Measurements from ENCODE around the gene CHD2.

Gene CHD2

DNA sequence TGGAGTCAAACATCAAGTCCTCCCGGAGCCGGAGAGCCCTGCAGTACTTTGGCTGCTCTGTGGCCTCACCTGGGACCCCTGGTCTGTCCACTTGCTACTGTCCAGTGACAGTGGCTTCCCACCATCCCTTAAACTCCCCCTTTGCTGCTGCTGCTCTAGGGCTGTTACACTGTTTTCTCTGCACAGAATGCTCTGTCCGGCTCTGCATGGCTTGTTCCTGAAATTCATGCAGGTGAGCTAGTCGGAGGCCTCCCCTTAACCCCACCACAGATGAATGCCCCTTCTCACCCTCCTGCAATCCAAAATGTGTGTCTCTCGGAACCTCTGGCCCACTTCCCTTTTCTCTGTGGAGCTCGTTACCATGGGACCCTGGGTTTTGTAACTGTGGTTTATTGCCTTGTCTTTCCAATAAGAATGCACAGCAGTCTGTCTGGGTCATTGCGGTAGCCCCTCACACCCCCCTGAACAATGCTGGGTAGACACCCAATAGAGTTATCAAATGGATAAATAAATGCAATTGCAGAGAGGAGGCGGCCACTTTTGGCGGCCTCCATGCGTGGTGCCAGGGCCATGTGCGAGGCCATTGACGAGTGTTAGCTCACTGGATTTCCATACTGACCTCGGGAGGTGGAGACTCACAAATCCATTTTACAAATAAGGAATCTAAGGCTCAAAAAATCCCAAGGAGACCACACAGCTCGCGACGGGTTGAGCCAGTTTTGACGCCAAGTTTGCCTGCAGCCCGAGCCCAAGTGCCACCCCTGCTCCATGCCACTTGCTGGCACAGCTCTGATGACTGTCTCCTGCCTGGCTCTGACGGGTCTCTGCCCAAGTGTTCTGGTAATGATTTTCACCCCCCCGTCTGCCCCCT, 140.4 kb downstream of the CHD2 start:
- Histone ChIP-seq H3K36me3 (ENCODE audit: insufficient read depth, low read length) (peaks cover 21% of the 10 kb centered on the region), H3K4me1 (ENCODE audit: insufficient read depth, low read length) (no peaks in the 10 kb centered on the region), H3K4me3 (ENCODE audit: low read depth in 1 of 2, low read length in 2 of 2) (no peak overlapping the region), H3K79me2 (ENCODE audit: insufficient read depth, low read length) (no peaks in the 10 kb centered on the region), H3K27me3 (ENCODE audit: insufficient read depth, low read length, poor library complexity) (no peaks in the 10 kb centered on the region), H3K9ac (ENCODE audit: low read depth, low read length) (no peak overlapping the region), H4K20me1 (ENCODE audit: insufficient read depth, low read length) (no peaks in the 10 kb centered on the region), H3K9me3 (ENCODE audit: insufficient read depth, low read length, severe bottlenecking) (no peaks in the 10 kb centered on the region), H3K27ac (ENCODE audit: low read length) (no peak overlapping the region), H3K4me2 (ENCODE audit: insufficient read depth, low read length) (no peak overlapping the region), H2AFZ (ENCODE audit: low read depth, low read length) (no peak overlapping the region)
- DNase-seq (no peak), ATAC-seq (ENCODE audit: insufficient read depth, low read depth) (no peak)
- TF ChIP-seq, protein P1, sequence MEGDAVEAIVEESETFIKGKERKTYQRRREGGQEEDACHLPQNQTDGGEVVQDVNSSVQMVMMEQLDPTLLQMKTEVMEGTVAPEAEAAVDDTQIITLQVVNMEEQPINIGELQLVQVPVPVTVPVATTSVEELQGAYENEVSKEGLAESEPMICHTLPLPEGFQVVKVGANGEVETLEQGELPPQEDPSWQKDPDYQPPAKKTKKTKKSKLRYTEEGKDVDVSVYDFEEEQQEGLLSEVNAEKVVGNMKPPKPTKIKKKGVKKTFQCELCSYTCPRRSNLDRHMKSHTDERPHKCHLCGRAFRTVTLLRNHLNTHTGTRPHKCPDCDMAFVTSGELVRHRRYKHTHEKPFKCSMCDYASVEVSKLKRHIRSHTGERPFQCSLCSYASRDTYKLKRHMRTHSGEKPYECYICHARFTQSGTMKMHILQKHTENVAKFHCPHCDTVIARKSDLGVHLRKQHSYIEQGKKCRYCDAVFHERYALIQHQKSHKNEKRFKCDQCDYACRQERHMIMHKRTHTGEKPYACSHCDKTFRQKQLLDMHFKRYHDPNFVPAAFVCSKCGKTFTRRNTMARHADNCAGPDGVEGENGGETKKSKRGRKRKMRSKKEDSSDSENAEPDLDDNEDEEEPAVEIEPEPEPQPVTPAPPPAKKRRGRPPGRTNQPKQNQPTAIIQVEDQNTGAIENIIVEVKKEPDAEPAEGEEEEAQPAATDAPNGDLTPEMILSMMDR (IDR thresholded peaks at IDR 0.05; ENCODE audit: borderline replicate concordance, extremely low read depth, low read length, poor library complexity, severe bottlenecking), result no peak
- TF ChIP-seq EZH2 (IDR thresholded peaks at IDR 0.05; ENCODE audit: borderline replicate concordance, low read depth, low read length, severe bottlenecking), result no peak

DNA sequence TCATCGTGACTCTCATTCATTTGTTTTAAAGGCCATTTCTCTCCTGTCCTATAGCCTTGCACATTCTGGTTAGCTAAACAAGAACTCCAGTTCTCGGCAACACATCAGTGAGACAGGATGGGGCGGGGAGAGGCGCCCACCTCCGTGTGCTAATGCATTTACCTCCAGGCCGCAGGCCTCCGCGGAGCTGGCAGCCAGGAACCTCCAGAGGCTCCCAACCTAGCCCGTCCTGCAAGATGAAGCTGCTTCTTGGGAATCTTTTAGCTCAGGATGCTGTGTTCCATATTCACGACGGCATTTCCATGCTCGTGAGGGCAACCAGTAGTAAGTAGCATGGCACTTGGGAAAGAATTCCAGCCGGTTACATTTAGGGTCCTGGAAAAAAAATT, 141.0 kb downstream of the CHD2 start:
- H3K4me3 ChIP-seq (ENCODE audit: low read depth in 1 of 2, low read length in 2 of 2), result no peak overlapping the region
- TF ChIP-seq, protein P1 (IDR thresholded peaks at IDR 0.05; ENCODE audit: borderline replicate concordance, extremely low read depth, low read length, poor library complexity, severe bottlenecking), result no peak
- TF ChIP-seq EZH2 (IDR thresholded peaks at IDR 0.05; ENCODE audit: borderline replicate concordance, low read depth, low read length, severe bottlenecking), result no peak
- no peaks in the 10 kb centered on the region for H4K20me1 ChIP-seq (ENCODE audit: insufficient read depth, low read length)
- H3K9me3 ChIP-seq (ENCODE audit: insufficient read depth, low read length, severe bottlenecking), result peaks cover 2% of the 10 kb centered on the region
- peaks cover 28% of the 10 kb centered on the region for H3K36me3 ChIP-seq (ENCODE audit: insufficient read depth, low read length)
- no peaks in the 10 kb centered on the region for H3K27me3 ChIP-seq (ENCODE audit: insufficient read depth, low read length, poor library complexity)
- H3K4me1 ChIP-seq (ENCODE audit: insufficient read depth, low read length), result no peaks in the 10 kb centered on the region
- ATAC-seq (ENCODE audit: insufficient read depth, low read depth) (no peak), DNase-seq (no peak)
- H2AFZ ChIP-seq (ENCODE audit: low read depth, low read length), result no peak overlapping the region
- no peaks in the 10 kb centered on the region for H3K79me2 ChIP-seq (ENCODE audit: insufficient read depth, low read length)
- no peak overlapping the region for H3K4me2 ChIP-seq (ENCODE audit: insufficient read depth, low read length)
- no peak overlapping the region for H3K9ac ChIP-seq (ENCODE audit: low read depth, low read length)
- no peak overlapping the region for H3K27ac ChIP-seq (ENCODE audit: low read length)

DNA sequence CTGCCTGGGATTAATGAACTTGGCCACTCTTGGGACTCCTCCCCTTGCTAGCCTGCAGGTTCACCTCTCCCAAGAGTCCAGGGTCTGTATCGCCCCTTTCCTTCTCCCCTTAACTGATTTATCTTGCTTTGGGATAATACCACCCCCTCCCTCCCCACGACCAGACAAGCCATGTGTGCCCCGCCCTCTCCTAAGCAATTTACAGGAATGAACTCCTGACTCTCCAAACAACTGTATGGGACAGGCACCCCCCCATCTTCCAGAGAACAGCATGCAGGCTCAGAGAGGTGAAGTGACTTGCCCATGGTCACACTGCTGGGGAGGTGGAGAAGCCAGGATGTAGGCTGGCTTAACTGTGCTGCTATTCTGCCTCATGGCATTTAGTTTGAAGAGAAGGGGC, 142.1 kb downstream of the CHD2 start:
- peaks cover 38% of the 10 kb centered on the region for H3K36me3 ChIP-seq (ENCODE audit: insufficient read depth, low read length)
- H3K27me3 ChIP-seq (ENCODE audit: insufficient read depth, low read length, poor library complexity), result no peaks in the 10 kb centered on the region
- no peak overlapping the region for H3K4me3 ChIP-seq (ENCODE audit: low read depth in 1 of 2, low read length in 2 of 2)
- H2AFZ ChIP-seq (ENCODE audit: low read depth, low read length), result no peak overlapping the region
- DNase-seq, result no peak
- H3K27ac ChIP-seq (ENCODE audit: low read length), result no peak overlapping the region
- no peaks in the 10 kb centered on the region for H4K20me1 ChIP-seq (ENCODE audit: insufficient read depth, low read length)
- H3K9ac ChIP-seq (ENCODE audit: low read depth, low read length), result no peak overlapping the region
- H3K4me2 ChIP-seq (ENCODE audit: insufficient read depth, low read length), result no peak overlapping the region
- ATAC-seq (ENCODE audit: insufficient read depth, low read depth), result no peak
- H3K9me3 ChIP-seq (ENCODE audit: insufficient read depth, low read length, severe bottlenecking), result peaks cover 3% of the 10 kb centered on the region
- TF ChIP-seq EZH2 (IDR thresholded peaks at IDR 0.05; ENCODE audit: borderline replicate concordance, low read depth, low read length, severe bottlenecking), result no peak
- TF ChIP-seq, protein P1 (IDR thresholded peaks at IDR 0.05; ENCODE audit: borderline replicate concordance, extremely low read depth, low read length, poor library complexity, severe bottlenecking), result no peak
- peaks cover 5% of the 10 kb centered on the region for H3K4me1 ChIP-seq (ENCODE audit: insufficient read depth, low read length)
- H3K79me2 ChIP-seq (ENCODE audit: insufficient read depth, low read length), result no peaks in the 10 kb centered on the region
